ENCODE results near the gene FAM174C.

FAM174C gene

DNA sequence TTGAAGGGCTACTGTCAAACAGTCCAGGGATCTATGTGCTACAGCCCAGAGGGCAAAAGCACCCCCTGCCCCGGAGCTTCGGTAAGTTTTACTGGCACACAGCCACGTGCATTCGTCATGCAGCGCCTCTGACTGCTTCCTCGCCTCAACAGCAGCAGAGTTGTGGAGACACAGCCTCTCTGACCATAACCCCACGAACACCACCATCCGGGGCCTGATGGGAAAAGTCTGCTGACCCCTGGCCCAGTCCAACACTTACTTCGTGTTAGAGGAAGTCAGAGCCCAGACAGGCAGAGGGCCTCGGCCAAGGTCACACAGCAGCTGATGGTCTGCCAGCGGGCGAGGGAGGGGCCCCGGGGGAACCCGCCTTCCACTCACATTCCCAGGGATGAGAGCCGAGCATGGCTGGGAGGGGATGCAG, 42.7 kb upstream of the FAM174C start:
- H3K4me3 ChIP-seq (ENCODE audit: low read depth, low read length): no peak overlapping the region
- DNase-seq (ENCODE audit: low read depth): no peak
- TF ChIP-seq, protein P1, sequence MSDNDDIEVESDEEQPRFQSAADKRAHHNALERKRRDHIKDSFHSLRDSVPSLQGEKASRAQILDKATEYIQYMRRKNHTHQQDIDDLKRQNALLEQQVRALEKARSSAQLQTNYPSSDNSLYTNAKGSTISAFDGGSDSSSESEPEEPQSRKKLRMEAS (IDR thresholded peaks at IDR 0.05; ENCODE audit: low read depth, low read length): no peak

DNA sequence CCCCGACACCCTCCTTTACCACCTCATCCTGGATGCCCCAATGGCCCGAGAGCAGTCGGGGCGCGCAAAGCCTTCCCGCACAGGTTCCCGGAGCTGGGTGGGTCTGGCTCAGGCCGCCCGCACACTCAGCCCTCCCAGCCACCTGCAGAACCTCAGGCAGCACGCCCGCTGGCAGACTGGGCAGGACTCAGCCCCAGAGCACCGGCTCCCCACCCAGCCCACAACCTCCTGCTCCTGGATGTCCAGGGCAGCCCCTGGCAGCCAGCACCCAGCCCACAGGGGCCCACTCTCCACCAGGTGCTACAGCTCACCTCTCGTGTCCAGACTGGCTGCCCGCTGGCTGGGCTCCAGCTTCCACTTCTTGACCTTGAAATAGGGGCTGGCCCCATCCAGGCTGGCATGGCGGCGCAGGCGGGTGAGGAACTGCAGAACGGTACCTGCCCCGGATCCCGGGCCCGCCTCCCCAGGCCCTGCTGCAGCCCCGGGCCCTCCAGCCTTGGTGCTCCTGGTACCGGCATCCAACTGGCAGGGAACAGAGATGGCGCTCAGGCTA, 42.1 kb upstream of the FAM174C start:
- no peak for TF ChIP-seq MYC (IDR thresholded peaks at IDR 0.05; ENCODE audit: low read depth, low read length)
- TF ChIP-seq, protein P2, sequence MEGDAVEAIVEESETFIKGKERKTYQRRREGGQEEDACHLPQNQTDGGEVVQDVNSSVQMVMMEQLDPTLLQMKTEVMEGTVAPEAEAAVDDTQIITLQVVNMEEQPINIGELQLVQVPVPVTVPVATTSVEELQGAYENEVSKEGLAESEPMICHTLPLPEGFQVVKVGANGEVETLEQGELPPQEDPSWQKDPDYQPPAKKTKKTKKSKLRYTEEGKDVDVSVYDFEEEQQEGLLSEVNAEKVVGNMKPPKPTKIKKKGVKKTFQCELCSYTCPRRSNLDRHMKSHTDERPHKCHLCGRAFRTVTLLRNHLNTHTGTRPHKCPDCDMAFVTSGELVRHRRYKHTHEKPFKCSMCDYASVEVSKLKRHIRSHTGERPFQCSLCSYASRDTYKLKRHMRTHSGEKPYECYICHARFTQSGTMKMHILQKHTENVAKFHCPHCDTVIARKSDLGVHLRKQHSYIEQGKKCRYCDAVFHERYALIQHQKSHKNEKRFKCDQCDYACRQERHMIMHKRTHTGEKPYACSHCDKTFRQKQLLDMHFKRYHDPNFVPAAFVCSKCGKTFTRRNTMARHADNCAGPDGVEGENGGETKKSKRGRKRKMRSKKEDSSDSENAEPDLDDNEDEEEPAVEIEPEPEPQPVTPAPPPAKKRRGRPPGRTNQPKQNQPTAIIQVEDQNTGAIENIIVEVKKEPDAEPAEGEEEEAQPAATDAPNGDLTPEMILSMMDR (IDR thresholded peaks at IDR 0.05; ENCODE audit: low read depth, low read length): no peak
- TF ChIP-seq, protein P1 (IDR thresholded peaks at IDR 0.05; ENCODE audit: low read depth, low read length): no peak
- TF ChIP-seq POLR2A (IDR thresholded peaks at IDR 0.05; ENCODE audit: extremely low read depth, insufficient read length): no peak
- DNase-seq (ENCODE audit: low read depth): no peak
- no peak overlapping the region for H3K4me3 ChIP-seq (ENCODE audit: low read depth, low read length)

DNA sequence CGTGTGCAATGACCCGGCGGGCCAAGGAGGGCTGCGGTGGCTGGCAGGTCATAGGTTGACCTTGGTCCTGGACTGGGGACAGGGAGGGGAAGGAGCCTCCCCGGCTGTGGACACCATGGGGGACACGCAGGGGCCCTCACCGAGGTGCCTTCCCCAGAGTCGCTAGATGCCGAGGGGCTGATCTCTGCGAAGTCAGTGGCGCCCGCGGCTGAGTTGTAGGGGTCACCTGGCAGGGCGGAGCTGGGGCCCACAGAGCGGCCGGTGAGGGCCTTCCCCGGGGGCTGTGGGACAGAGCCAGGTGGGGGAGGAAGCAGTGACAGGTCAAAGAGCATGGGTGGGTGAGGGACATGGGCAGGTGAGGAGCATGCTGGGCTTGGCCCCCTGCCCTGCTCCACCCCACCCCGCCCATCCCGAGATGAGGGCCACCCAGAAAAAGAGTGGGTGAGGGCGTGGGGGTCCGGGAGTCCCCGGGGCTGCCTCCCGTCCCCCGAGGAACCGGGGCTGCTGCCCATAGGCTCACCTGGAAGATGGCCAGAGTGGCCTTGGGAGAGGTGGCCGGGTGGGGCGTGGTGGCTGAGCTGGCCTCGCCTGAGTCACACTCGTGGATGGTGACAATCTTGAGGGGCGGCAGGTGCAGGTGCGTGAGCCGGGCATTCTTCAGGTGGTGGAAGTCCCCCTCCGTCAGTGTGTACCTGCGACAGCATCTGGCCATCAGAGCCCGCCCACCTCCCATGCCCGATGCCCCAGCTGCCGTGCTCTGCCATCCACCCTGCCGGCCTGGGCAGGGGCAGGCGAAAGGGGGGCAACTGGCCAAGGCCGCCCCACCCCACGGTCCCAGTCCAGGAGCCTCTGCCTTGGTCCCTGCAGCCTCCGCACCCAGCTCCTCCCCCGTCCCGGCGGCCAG, 41.0 kb upstream of the FAM174C start:
- H3K4me3 ChIP-seq (ENCODE audit: low read depth, low read length): no peak overlapping the region
- no peak for DNase-seq (ENCODE audit: low read depth)
- TF ChIP-seq MYC (IDR thresholded peaks at IDR 0.05; ENCODE audit: low read depth, low read length): no peak
- TF ChIP-seq, protein P2 (IDR thresholded peaks at IDR 0.05; ENCODE audit: low read depth, low read length): no peak
- TF ChIP-seq POLR2A (IDR thresholded peaks at IDR 0.05; ENCODE audit: extremely low read depth, insufficient read length): no peak
- TF ChIP-seq, protein P1 (IDR thresholded peaks at IDR 0.05; ENCODE audit: low read depth, low read length): no peak

DNA sequence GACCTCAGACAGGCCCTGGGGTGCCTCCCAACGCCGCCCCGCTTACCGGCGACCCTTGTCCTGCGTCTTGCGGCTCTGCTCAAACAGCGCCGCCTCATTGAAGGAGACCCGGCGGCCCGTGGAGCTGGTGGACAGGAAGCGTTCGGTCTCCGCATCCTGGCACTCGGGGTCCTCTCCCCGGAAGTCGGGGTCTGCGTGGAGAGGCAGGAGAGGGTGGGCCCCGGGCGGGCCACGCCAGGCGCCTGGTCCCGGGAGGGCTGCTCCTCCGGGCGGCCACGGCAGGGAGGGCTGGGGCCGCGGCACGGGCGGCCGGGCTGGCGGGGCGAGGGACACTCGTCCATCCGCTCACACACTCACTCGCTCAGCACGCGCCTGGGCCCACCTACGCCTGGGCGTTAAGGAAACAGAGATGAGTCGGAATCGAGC, 40.4 kb upstream of the FAM174C start:
- H3K4me3 ChIP-seq (ENCODE audit: low read depth, low read length): no peak overlapping the region
- DNase-seq (ENCODE audit: low read depth): no peak
- TF ChIP-seq, protein P1 (IDR thresholded peaks at IDR 0.05; ENCODE audit: low read depth, low read length): no peak
- TF ChIP-seq, protein P2 (IDR thresholded peaks at IDR 0.05; ENCODE audit: low read depth, low read length): no peak
- TF ChIP-seq POLR2A (IDR thresholded peaks at IDR 0.05; ENCODE audit: extremely low read depth, insufficient read length): no peak

DNA sequence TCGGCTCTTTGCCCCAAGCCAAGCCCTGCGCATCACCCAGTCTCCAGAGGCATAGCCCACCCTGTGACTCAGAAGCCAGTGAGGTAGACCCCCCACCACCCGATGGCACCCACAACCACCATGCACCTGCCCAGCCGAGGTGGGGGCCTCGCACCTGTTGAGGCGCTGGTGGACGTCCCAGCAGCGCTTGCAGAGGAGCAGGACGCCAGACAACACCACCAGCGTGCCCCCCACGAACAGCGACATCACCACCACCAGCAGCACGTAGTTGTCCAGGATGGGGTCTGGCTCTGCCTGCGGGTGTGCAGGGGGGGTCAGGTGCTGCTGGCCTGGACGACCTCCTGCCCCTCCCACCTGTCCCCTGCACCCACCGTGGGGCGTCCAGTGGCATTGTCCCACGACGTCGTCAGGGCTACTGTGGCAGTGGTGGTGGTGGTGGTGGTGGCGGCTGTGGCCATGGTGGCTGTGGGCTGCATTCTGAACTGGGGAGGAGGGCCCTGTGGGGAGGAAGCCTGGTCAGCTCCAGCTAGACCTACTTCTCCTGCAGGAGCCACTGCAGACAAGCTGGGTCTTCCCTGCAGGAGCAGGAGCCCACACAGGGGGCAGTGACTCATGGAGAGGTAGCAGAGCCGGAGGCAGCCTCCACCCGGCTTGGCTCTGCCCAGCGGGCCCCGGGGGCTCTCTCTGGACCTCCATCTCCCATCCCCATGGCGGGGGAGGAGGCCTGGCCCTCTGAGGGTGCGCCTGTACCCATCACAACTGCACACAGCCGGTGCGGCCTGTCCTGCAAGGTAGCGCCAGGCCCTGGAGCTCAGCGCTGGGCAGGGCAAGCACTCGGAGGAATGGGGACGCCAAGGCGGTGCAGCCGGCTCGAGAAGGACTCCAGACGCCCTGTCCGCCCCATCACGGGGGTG, 39.4 kb upstream of the FAM174C start:
- DNase-seq (ENCODE audit: low read depth): no peak
- TF ChIP-seq, protein P2 (IDR thresholded peaks at IDR 0.05; ENCODE audit: low read depth, low read length): no peak
- TF ChIP-seq MYC (IDR thresholded peaks at IDR 0.05; ENCODE audit: low read depth, low read length) (no peak), POLR2A (IDR thresholded peaks at IDR 0.05; ENCODE audit: extremely low read depth, insufficient read length) (no peak)
- no peak overlapping the region for H3K4me3 ChIP-seq (ENCODE audit: low read depth, low read length)

DNA sequence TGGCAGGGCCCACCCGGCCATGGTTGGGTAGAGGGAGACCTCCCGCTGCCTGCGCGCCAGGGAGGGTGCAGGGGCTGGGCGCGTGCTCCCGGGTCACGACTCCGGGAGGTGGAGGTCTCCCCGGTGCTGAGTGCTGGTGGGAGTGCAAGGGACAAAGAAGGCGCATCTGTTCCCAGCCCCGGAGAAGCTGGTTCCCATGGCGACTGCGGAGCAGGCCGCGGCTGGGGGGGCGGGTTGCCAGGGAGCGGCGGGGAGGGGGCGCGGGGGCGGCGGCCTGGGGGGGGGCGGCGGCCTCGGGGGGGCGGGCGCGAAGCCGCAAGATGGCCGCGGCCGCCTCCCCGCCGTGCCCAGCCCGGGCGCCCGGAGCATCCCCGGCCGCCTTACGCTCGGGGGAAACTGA, 38.8 kb upstream of the FAM174C start:
- TF ChIP-seq, protein P1 (IDR thresholded peaks at IDR 0.05; ENCODE audit: low read depth, low read length): no peak
- no peak overlapping the region for H3K4me3 ChIP-seq (ENCODE audit: low read depth, low read length)
- DNase-seq (ENCODE audit: low read depth): no peak

Measured in NB4 (cell line).